Measurements from ENCODE around the gene MEF2C. TPM values are rescaled to one million over a fixed set of nuclear protein-coding genes. Genes with fewer than 3 reads are reported as not detected.
"Not testable (repeated sequence)": the region's sequence is repeated elsewhere in the genome, so short reads cannot be mapped to it uniquely, and the experiment has no call there.

MEF2C gene
- total RNA-seq, 2 experiments from 2014 or later, result 0.13 to 0.53 TPM

- H3K27ac Mint-ChIP-seq, result no peak overlapping the region
- CTCF ChIA-PET, result no interaction called here
- H3K36me3 Mint-ChIP-seq (ENCODE audit: low read depth), result no peaks in the 10 kb centered on the region
- no peak overlapping the region for H3K4me3 Mint-ChIP-seq
- no peak for ATAC-seq
- H3K9me3 Mint-ChIP-seq (ENCODE audit: insufficient read depth), result no peaks in the 10 kb centered on the region
- POLR2A ChIA-PET, result no interaction called here
- no peaks in the 10 kb centered on the region for H3K4me1 Mint-ChIP-seq (ENCODE audit: low read depth)
- no peaks in the 10 kb centered on the region for H3K27me3 Mint-ChIP-seq (ENCODE audit: low read depth)
- DNase-seq, result no peak
These were observed 78.5 kb downstream of the MEF2C start for GRCh38 chr5:88804444-88804843.

- Mint-ChIP-seq H3K4me1 (ENCODE audit: low read depth) (no peaks in the 10 kb centered on the region), H3K27ac (no peak overlapping the region), H3K27me3 (ENCODE audit: low read depth) (no peaks in the 10 kb centered on the region), H3K9me3 (ENCODE audit: insufficient read depth) (no peaks in the 10 kb centered on the region), H3K36me3 (ENCODE audit: low read depth) (no peaks in the 10 kb centered on the region), H3K4me3 (no peak overlapping the region)
- ATAC-seq, result no peak
- no peak for DNase-seq
- CTCF ChIA-PET, result no interaction called here
- POLR2A ChIA-PET, result no interaction called here
These were observed 79.7 kb downstream of the MEF2C start for GRCh38 chr5:88803309-88803708.

DNA sequence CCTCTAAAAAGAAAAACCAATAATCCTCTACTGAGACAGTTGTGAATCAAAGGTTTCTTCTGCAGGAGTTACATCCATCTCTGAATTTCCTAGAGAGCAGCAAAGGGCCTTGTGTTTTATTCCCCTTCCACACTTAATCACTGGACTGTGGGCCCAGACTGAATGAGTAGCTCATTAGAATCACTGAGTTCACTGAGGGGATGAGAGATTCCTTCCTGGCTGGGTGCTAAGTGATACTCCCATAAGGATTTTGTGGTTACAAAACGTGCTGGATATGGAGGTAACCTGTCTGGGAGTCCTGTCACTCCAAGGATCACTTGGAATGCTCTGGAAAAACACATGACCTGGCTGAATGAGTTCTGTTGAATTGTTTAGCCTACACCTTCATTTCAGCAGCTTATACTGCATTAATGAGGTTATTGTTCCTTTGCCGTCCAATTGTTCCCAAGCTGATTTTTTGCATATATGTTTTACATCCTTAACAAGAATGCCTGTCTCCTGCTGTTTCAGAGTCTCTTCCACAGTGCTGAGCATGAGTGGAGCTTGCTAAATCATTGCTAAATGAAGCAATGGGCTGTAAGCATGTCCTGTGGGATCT is 82.9 kb downstream of the MEF2C start:
- Mint-ChIP-seq H3K27me3 (ENCODE audit: low read depth) (peaks cover 3% of the 10 kb centered on the region), H3K4me3 (no peak overlapping the region), H3K36me3 (ENCODE audit: low read depth) (no peaks in the 10 kb centered on the region), H3K27ac (no peak overlapping the region), H3K9me3 (ENCODE audit: insufficient read depth) (no peaks in the 10 kb centered on the region), H3K4me1 (ENCODE audit: low read depth) (no peaks in the 10 kb centered on the region)
- CTCF ChIA-PET, result no interaction called here
- POLR2A ChIA-PET, result no interaction called here
- ATAC-seq, result no peak
- DNase-seq, result no peak

DNA sequence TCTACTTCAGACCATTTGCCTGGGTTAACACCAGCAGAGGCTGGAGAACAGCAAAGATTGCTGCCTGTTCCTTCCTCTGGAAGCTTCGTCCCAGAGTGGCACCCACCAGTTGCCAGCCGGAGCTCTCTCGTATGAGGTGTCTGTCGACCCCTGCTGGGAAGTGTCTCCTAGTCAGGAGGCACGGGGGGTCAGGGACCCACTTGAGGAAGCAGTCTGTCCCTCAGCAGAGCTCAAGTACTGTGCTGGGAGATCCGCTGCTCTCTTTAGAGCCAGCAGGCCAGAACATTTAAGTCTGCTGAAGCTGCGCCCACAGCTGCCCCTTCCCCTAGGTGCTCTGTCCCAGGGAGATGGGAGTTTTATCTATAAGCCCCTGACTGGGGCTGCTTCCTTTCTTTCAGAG is 84.1 kb downstream of the MEF2C start:
- CTCF ChIA-PET; POLR2A ChIA-PET; H3K9me3 Mint-ChIP-seq (ENCODE audit: insufficient read depth); H3K4me1 Mint-ChIP-seq (ENCODE audit: low read depth); H3K27ac Mint-ChIP-seq; H3K36me3 Mint-ChIP-seq (ENCODE audit: low read depth); H3K27me3 Mint-ChIP-seq (ENCODE audit: low read depth); DNase-seq; H3K4me3 Mint-ChIP-seq; ATAC-seq: not testable (repeated sequence)

GRCh38 chr5:88793797-88794196 is 89.2 kb downstream of the MEF2C start:
- H3K4me1 Mint-ChIP-seq (ENCODE audit: low read depth); H3K36me3 Mint-ChIP-seq (ENCODE audit: low read depth); CTCF ChIA-PET; DNase-seq; H3K27ac Mint-ChIP-seq; H3K9me3 Mint-ChIP-seq (ENCODE audit: insufficient read depth); ATAC-seq; H3K4me3 Mint-ChIP-seq; POLR2A ChIA-PET; H3K27me3 Mint-ChIP-seq (ENCODE audit: low read depth): not testable (repeated sequence)

GRCh38 chr5:88792144-88792840 is 90.7 kb downstream of the MEF2C start:
- Mint-ChIP-seq H3K27me3 (ENCODE audit: low read depth) (peaks cover 8% of the 10 kb centered on the region), H3K4me1 (ENCODE audit: low read depth) (no peaks in the 10 kb centered on the region), H3K9me3 (ENCODE audit: insufficient read depth) (no peaks in the 10 kb centered on the region), H3K4me3 (no peak overlapping the region), H3K27ac (no peak overlapping the region), H3K36me3 (ENCODE audit: low read depth) (no peaks in the 10 kb centered on the region)
- no peak for DNase-seq
- ATAC-seq, result no peak
- ChIA-PET POLR2A (no interaction called here), CTCF (no interaction called here)

- CTCF ChIA-PET, result no interaction called here
- POLR2A ChIA-PET, result no interaction called here
- no peak overlapping the region for H3K4me3 Mint-ChIP-seq
These were observed 95.1 kb downstream of the MEF2C start for GRCh38 chr5:88787856-88788255.

GRCh38 chr5:88786789-88787188 is 96.2 kb downstream of the MEF2C start:
- H3K4me1 Mint-ChIP-seq (ENCODE audit: low read depth), result no peaks in the 10 kb centered on the region
- no peak for ATAC-seq
- H3K27me3 Mint-ChIP-seq (ENCODE audit: low read depth), result peaks cover 7% of the 10 kb centered on the region
- no peak overlapping the region for H3K27ac Mint-ChIP-seq
- POLR2A ChIA-PET, result no interaction called here
- no peak overlapping the region for H3K4me3 Mint-ChIP-seq
- no peaks in the 10 kb centered on the region for H3K9me3 Mint-ChIP-seq (ENCODE audit: insufficient read depth)
- no peak for DNase-seq
- CTCF ChIA-PET, result no interaction called here
- H3K36me3 Mint-ChIP-seq (ENCODE audit: low read depth), result no peaks in the 10 kb centered on the region

More at GRCh38 chr5:88787856-88788255, 95.1 kb downstream of the MEF2C start:
- Mint-ChIP-seq H3K36me3 (ENCODE audit: low read depth) (no peaks in the 10 kb centered on the region), H3K9me3 (ENCODE audit: insufficient read depth) (no peaks in the 10 kb centered on the region), H3K27ac (no peak overlapping the region), H3K4me1 (ENCODE audit: low read depth) (no peaks in the 10 kb centered on the region), H3K27me3 (ENCODE audit: low read depth) (peaks cover 7% of the 10 kb centered on the region)
- no peak for ATAC-seq
- DNase-seq, result no peak

DNA sequence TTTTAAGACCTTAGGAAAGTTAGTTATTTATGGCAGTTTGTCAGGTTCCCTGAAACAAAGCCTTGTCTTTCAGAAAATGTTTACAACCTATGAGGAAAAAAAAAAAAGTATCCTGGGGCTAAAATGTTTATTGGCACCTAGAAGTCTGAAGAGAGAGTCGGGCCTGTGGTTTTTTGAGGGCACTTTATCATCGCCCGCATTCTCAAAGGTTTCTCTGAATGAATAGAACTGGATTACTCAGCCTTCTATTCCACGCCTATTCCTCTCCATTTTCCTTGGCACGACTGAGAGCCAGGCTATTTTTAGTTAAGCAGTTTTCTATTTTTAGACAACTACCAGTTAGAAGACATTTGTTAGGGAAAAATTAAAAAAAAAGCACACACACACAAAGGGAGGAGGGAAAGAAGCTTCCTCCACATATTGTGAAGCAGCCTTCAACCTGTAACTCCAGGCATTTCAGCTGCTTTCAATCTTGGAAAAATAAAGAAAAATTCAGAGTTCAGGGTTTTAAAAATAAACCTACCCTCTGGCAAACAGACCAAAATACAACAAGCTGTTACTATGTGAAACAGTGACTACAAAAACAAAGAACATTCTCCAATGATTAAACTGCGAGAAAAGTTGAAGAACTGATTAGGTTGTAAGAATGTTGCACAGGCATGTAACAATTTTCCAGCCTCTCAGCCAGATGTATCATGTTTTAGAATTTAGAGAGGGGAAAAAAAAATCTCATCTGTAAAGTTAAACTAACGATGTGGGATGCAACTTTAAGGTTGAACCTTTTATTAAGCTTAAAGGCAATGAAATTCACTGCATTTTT is 97.0 kb downstream of the MEF2C start:
- Mint-ChIP-seq H3K4me3 (no peak overlapping the region), H3K27me3 (ENCODE audit: low read depth) (peaks cover 7% of the 10 kb centered on the region), H3K27ac (no peak overlapping the region), H3K9me3 (ENCODE audit: insufficient read depth) (no peaks in the 10 kb centered on the region), H3K36me3 (ENCODE audit: low read depth) (no peaks in the 10 kb centered on the region), H3K4me1 (ENCODE audit: low read depth) (no peaks in the 10 kb centered on the region)
- POLR2A ChIA-PET, result interaction anchor here (0.7 kb wide), 1 partner anchor 27 kb away, joined by 4 read pairs; no protein-coding TSS in a partner anchor
- CTCF ChIA-PET, result interaction anchor here (0.7 kb wide), 1 partner anchor 27 kb away, joined by 3 read pairs; no protein-coding TSS in a partner anchor
- no peak for DNase-seq
- no peak for ATAC-seq

DNA sequence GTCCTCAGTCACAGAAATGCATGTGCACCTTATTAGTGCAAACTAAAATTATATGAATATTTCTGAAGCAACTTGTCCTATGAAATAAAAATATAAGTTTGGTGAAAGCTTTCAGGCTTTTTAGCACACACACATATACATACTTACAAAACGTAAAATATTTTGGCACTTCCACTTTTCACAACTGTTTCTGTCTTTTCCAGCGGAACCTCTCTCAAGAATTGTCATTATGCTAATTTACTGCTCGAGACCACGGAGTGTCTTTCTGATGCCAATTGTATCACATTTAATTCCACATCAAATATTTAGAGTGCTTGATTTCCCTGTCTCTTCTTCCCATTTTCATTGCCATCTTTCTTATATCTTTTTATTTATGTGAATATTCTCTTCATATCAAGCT is 100.4 kb downstream of the MEF2C start:
- peaks cover 4% of the 10 kb centered on the region for H3K27me3 Mint-ChIP-seq (ENCODE audit: low read depth)
- no peak for DNase-seq
- CTCF ChIA-PET, result no interaction called here

GRCh38 chr5:88780736-88781135 is 102.2 kb downstream of the MEF2C start:
- no peak overlapping the region for H3K27ac Mint-ChIP-seq
- no peaks in the 10 kb centered on the region for H3K9me3 Mint-ChIP-seq (ENCODE audit: insufficient read depth)
- POLR2A ChIA-PET, result no interaction called here
- H3K36me3 Mint-ChIP-seq (ENCODE audit: low read depth), result no peaks in the 10 kb centered on the region
- no peak overlapping the region for H3K4me3 Mint-ChIP-seq
- DNase-seq, result no peak
- CTCF ChIA-PET, result no interaction called here
- H3K27me3 Mint-ChIP-seq (ENCODE audit: low read depth), result no peaks in the 10 kb centered on the region
- no peak for ATAC-seq
- H3K4me1 Mint-ChIP-seq (ENCODE audit: low read depth), result no peaks in the 10 kb centered on the region

More for the DNA sequence above, 100.4 kb downstream of the MEF2C start:
- Mint-ChIP-seq H3K27ac (no peak overlapping the region), H3K36me3 (ENCODE audit: low read depth) (no peaks in the 10 kb centered on the region), H3K4me3 (no peak overlapping the region), H3K4me1 (ENCODE audit: low read depth) (no peaks in the 10 kb centered on the region), H3K9me3 (ENCODE audit: insufficient read depth) (no peaks in the 10 kb centered on the region)
- POLR2A ChIA-PET, result no interaction called here
- no peak for ATAC-seq

DNA sequence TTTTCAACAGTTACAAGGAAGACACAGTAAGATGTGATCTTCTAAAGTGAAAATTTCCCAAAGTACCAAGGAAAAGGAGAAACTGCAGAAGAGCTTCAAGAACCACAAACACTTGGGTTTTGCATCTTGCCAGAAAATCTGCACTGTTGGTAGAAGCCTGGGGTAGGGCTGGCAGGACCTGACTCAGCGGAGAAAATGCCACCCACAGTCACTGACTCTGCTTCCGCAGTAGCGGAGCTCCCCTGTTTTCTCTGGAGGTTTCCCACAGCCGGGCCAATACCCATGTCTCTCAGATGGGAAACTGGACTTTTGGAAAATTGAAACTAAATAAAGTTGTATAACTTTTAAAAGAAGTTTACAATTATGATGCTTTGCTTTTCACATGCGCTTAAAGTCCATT is 104.2 kb downstream of the MEF2C start:
- Mint-ChIP-seq H3K4me3 (no peak overlapping the region), H3K27me3 (ENCODE audit: low read depth) (no peaks in the 10 kb centered on the region), H3K9me3 (ENCODE audit: insufficient read depth) (no peaks in the 10 kb centered on the region), H3K36me3 (ENCODE audit: low read depth) (no peaks in the 10 kb centered on the region), H3K27ac (no peak overlapping the region), H3K4me1 (ENCODE audit: low read depth) (no peaks in the 10 kb centered on the region)
- DNase-seq (no peak), ATAC-seq (no peak)
- POLR2A ChIA-PET, result no interaction called here
- CTCF ChIA-PET, result no interaction called here

Measured in activated CD8-positive, alpha-beta T cell treated with anti-CD3 and anti-CD28 coated beads, Interleukin-2, amount 10 ng/mL, durations not matched to agents 7 days and 5 days (primary cell).